HEK293 (cell line): ENCODE data around the gene PRDM5.

Experiments used
- GLIS1 ChIP-seq: fragments of 450-650 bp; formaldehyde crosslinking; IDR thresholded peaks from 2 replicates; pipeline ENCODE4 v1.5.1; 2016; ENCODE audit warnings: missing biosample characterization, missing genetic modification characterization
- KLF10 ChIP-seq: fragments of 450-650 bp; IDR thresholded peaks from 2 replicates; pipeline ENCODE4 v1.5.1; 2018; ENCODE audit warnings: missing biosample characterization, mild to moderate bottlenecking, missing genetic modification characterization
- REST ChIP-seq: fragments of 450-650 bp; formaldehyde crosslinking; IDR thresholded peaks from 2 replicates; pipeline ENCODE4 v1.5.1; 2016; ENCODE audit warnings: missing biosample characterization, missing genetic modification characterization
- ZFP37 ChIP-seq: fragments of 450-650 bp; formaldehyde crosslinking; IDR thresholded peaks from 2 replicates; pipeline ENCODE4 v1.5.1; 2016; ENCODE audit warnings: missing biosample characterization, missing genetic modification characterization
- ZNF121 ChIP-seq: fragments of 450-650 bp; formaldehyde crosslinking; IDR thresholded peaks from 2 replicates; pipeline ENCODE4 v1.5.1; 2016; ENCODE audit warnings: missing biosample characterization, missing genetic modification characterization
- ZNF239 ChIP-seq: fragments of 450-650 bp; formaldehyde crosslinking; IDR thresholded peaks from 2 replicates; pipeline ENCODE4 v1.5.1; 2016; ENCODE audit warnings: missing biosample characterization, missing genetic modification characterization
- ZNF658 ChIP-seq: fragments of 450-650 bp; formaldehyde crosslinking; IDR thresholded peaks from 2 replicates; pipeline ENCODE4; 2016; ENCODE audit warnings: missing biosample characterization, missing genetic modification characterization
- TF ChIP-seq, protein P1 (sequence below): fragments of 450-650 bp; formaldehyde crosslinking; IDR thresholded peaks from 2 replicates; pipeline ENCODE4 v1.5.1; 2016; ENCODE audit warnings: missing biosample characterization, missing genetic modification characterization

GRCh38 chr4:120723105-120723504 is 199.4 kb downstream of the PRDM5 start:
- no peak for TF ChIP-seq ZFP37 (tag by site-specific recombination)
- TF ChIP-seq, protein P1, sequence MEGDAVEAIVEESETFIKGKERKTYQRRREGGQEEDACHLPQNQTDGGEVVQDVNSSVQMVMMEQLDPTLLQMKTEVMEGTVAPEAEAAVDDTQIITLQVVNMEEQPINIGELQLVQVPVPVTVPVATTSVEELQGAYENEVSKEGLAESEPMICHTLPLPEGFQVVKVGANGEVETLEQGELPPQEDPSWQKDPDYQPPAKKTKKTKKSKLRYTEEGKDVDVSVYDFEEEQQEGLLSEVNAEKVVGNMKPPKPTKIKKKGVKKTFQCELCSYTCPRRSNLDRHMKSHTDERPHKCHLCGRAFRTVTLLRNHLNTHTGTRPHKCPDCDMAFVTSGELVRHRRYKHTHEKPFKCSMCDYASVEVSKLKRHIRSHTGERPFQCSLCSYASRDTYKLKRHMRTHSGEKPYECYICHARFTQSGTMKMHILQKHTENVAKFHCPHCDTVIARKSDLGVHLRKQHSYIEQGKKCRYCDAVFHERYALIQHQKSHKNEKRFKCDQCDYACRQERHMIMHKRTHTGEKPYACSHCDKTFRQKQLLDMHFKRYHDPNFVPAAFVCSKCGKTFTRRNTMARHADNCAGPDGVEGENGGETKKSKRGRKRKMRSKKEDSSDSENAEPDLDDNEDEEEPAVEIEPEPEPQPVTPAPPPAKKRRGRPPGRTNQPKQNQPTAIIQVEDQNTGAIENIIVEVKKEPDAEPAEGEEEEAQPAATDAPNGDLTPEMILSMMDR (tag by site-specific recombination) = no peak
- TF ChIP-seq ZNF239 (tag by site-specific recombination) = no peak
- no peak for TF ChIP-seq KLF10 (tag by site-specific recombination)
- TF ChIP-seq REST (tag by site-specific recombination) = no peak
- TF ChIP-seq ZNF658 = no peak
- TF ChIP-seq ZNF121 (tag by site-specific recombination) = no peak
- no peak for TF ChIP-seq GLIS1 (tag by site-specific recombination)
